Lower leg skin (tissue), 3 donors: ENCODE measurements around the gene TMPRSS13.

Source experiments
- POLR2A ChIP-seq, 2 donors: fragments of 450-650 bp; IDR thresholded peaks; one replicate each; pipeline ENCODE4 v1.6.1; 2016 to 2017; ENCODE audit warnings: antibody characterized with exemption in 2 of 2, mild to moderate bottlenecking in 1 of 2, moderate library complexity in 1 of 2
- TF ChIP-seq, protein P1 (sequence below), 3 donors: fragments of 450-650 bp; IDR thresholded peaks; one replicate each; pipeline ENCODE4 v1.5.1; 2016; ENCODE audit warnings: antibody characterized with exemption in 3 of 3, mild to moderate bottlenecking in 3 of 3, moderate library complexity in 2 of 3

DNA sequence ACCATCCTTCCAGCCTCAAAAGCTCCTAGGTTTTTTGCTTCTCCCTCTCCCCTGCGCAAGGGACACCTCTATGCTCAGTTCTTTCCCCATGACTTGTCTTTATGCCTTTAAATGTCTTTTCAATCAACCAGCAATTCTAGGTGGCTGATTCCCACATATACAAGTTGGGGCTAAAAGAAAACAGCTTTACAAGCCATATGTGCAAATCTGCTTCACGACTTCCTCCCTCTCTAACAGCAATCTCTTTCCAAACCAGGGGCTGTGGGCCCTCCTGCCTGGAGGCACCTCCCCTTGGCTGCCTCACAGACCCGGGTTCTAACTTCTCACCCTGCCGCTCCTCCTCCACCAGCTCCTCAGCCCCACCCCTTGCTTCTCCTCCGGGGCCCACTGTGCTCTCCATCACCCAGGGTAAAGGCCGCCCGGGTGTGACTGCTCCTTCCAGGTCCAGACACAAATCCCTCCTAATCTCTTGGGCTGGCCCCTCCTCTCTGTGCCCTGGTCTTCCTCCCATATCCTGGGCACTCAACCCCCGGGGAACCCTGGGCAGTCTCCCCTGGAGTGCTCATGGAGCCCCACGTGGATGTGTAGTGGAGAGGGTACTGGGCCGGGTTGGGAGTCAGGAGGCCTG lies 14.1 kb downstream of the TMPRSS13 start:
- TF ChIP-seq, protein P1, sequence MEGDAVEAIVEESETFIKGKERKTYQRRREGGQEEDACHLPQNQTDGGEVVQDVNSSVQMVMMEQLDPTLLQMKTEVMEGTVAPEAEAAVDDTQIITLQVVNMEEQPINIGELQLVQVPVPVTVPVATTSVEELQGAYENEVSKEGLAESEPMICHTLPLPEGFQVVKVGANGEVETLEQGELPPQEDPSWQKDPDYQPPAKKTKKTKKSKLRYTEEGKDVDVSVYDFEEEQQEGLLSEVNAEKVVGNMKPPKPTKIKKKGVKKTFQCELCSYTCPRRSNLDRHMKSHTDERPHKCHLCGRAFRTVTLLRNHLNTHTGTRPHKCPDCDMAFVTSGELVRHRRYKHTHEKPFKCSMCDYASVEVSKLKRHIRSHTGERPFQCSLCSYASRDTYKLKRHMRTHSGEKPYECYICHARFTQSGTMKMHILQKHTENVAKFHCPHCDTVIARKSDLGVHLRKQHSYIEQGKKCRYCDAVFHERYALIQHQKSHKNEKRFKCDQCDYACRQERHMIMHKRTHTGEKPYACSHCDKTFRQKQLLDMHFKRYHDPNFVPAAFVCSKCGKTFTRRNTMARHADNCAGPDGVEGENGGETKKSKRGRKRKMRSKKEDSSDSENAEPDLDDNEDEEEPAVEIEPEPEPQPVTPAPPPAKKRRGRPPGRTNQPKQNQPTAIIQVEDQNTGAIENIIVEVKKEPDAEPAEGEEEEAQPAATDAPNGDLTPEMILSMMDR (IDR thresholded peaks at IDR 0.05), result no peak
- TF ChIP-seq POLR2A (IDR thresholded peaks at IDR 0.05), result no peak
